GM13976 (cell line): Measurements from ENCODE around the gene HPS6.

Experiments used
- DNase-seq: peaks from one replicate; pipeline ENCODE4 v3.0.0; 2012; ENCODE audit warnings: low spot score
- CTCF ChIP-seq: IDR thresholded peaks from 2 replicates; pipeline ENCODE4 v1.5.1; 2012; ENCODE audit warnings: borderline replicate concordance, mild to moderate bottlenecking; ENCODE audit not compliant: insufficient read depth; ENCODE audit errors: extremely low read depth, missing control alignments, control extremely low read depth
- in situ Hi-C: fragments of 300-500 bp; cut with MboI; formaldehyde crosslinking; loops from one replicate; pipeline ENCODE4 v1.12.0; 2022; ENCODE audit warnings: low sequenced_read_pairs, mixed read lengths, inconsistent platforms; ENCODE audit not compliant: unreplicated experiment

The HPS6 gene

GRCh38 chr10:102116656-102117055 lies 51.5 kb downstream of the HPS6 start:
- TF ChIP-seq CTCF: no peak
- in situ Hi-C loops: no loop called here
- no peak for DNase-seq
